ENCODE results near the gene SMAD6.

The SMAD6 gene

GRCh38 chr15:66725464-66725785 is 23.4 kb downstream of the SMAD6 start:
- no peak for TF ChIP-seq CTCF (IDR thresholded peaks at IDR 0.05; ENCODE audit: low read depth, low read length, missing control alignments)
- H3K4me3 ChIP-seq (ENCODE audit: low read depth, low read length): no peak overlapping the region
- DNase-seq (ENCODE audit: low read depth): no peak

GRCh38 chr15:66726386-66726785 is 24.4 kb downstream of the SMAD6 start:
- no peak for TF ChIP-seq CTCF (IDR thresholded peaks at IDR 0.05; ENCODE audit: low read depth, low read length, missing control alignments)
- no peak overlapping the region for H3K4me3 ChIP-seq (ENCODE audit: low read depth, low read length)
- no peak for DNase-seq (ENCODE audit: low read depth)

GRCh38 chr15:66729331-66729951 is 27.4 kb downstream of the SMAD6 start:
- H3K4me3 ChIP-seq (ENCODE audit: low read depth, low read length): no peak overlapping the region
- no peak for DNase-seq (ENCODE audit: low read depth)
- no peak for TF ChIP-seq CTCF (IDR thresholded peaks at IDR 0.05; ENCODE audit: low read depth, low read length, missing control alignments)

GRCh38 chr15:66730168-66731021 is 28.4 kb downstream of the SMAD6 start:
- no peak overlapping the region for H3K4me3 ChIP-seq (ENCODE audit: low read depth, low read length)
- DNase-seq (ENCODE audit: low read depth): no peak
- TF ChIP-seq CTCF (IDR thresholded peaks at IDR 0.05; ENCODE audit: low read depth, low read length, missing control alignments): no peak

GRCh38 chr15:66733976-66734375 is 31.9 kb downstream of the SMAD6 start:
- DNase-seq (ENCODE audit: low read depth): no peak
- no peak for TF ChIP-seq CTCF (IDR thresholded peaks at IDR 0.05; ENCODE audit: low read depth, low read length, missing control alignments)

GRCh38 chr15:66734961-66735908 is 33.2 kb downstream of the SMAD6 start:
- no peak for DNase-seq (ENCODE audit: low read depth)
- H3K4me3 ChIP-seq (ENCODE audit: low read depth, low read length): no peak overlapping the region
- no peak for TF ChIP-seq CTCF (IDR thresholded peaks at IDR 0.05; ENCODE audit: low read depth, low read length, missing control alignments)

More at GRCh38 chr15:66733976-66734375, 31.9 kb downstream of the SMAD6 start:
- H3K4me3 ChIP-seq (ENCODE audit: low read depth, low read length): no peak overlapping the region
